GM19455 (cell line): ENCODE measurements around the gene KREMEN2.

ENCODE experiments used
- ATAC-seq: cut with Tn5 transposase; IDR thresholded peaks from one replicate; pipeline ENCODE4 v1.9.1; 2021; ENCODE audit not compliant: unreplicated experiment

Gene KREMEN2

GRCh38 chr16:2963074-2963722 lies 877 bp upstream of the KREMEN2 start:
- ATAC-seq: no peak

DNA sequence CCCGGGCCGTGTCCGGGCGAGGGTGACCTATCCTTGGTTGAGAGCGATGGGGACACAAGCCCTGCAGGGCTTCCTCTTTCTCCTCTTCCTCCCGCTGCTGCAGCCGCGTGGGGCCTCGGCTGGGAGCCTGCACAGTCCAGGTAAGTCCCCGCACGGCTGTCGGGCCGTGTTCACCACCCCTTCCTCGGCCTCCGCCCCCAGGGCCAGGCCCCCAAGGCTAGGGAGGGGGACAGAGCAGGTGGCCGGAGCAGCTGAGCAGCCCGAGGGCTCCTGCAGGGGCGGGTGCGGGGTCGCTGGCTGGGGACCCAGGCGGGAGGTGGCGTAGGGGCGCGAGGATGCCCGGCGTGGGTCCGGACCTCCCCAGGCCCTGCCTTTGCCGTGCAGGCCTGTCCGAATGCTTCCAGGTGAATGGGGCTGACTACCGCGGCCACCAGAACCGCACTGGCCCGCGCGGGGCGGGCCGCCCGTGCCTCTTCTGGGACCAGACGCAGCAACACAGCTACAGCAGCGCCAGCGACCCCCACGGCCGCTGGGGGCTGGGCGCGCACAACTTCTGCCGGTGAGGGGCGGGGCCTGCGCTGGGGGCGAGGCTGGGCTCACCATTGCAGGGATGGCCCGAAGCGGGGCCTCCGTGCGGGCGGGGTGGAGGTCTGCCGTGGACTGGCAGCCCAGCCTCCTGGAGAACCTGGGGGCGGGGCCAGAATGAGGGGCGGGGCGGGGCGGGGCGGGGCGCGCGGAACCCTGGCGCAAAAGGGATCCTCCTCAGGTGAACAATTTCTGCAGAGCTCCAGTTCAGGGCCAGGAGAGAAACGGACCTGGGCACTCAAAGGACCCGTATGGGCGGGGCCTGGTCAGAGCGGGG lies 631 bp downstream of the KREMEN2 start:
- no peak for ATAC-seq

DNA sequence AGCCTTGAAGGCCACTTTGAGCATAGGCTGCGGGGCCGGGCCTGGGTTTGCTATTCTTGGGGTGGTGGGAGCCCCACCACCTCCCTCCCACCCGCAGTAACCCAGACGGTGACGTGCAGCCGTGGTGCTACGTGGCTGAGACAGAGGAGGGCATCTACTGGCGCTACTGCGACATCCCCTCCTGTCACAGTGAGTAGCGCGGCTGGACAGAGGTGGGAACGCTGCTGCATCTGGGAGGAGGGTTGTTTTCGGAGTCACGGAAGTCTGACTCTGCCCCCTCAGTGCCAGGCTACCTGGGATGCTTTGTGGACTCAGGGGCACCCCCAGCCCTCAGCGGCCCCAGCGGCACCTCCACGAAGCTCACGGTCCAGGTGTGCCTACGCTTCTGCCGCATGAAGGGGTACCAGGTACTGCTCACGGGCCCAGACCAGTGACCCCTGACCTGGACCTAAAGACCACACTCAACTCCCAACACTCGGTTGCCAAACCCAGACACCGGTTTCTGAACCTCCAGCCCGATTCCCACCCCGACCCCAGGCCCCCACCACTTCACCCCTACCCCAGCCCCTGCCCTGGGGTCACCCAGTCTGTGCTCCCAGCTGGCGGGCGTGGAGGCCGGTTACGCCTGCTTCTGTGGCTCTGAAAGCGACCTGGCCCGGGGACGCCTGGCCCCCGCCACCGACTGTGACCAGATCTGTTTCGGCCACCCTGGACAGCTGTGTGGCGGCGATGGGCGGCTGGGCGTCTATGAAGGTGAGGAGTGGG lies 2.1 kb downstream of the KREMEN2 start:
- no peak for ATAC-seq

DNA sequence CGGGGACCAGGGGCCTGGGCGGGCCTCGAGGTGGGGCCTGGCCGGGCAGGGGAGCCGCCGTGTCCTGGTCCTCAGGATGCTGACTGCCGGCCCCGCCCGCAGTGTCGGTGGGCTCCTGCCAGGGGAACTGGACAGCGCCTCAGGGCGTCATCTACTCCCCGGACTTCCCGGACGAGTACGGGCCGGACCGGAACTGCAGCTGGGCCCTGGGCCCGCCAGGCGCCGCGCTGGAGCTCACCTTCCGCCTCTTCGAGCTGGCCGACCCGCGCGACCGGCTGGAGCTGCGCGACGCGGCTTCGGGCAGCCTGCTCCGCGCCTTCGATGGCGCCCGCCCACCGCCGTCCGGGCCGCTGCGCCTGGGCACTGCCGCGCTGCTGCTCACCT lies 2.7 kb downstream of the KREMEN2 start:
- no peak for ATAC-seq

- no peak for ATAC-seq
Measured at GRCh38 chr16:2967211-2967631, 3.1 kb downstream of the KREMEN2 start.

- no peak for ATAC-seq
Measured at GRCh38 chr16:2967721-2968161, 3.7 kb downstream of the KREMEN2 start.

DNA sequence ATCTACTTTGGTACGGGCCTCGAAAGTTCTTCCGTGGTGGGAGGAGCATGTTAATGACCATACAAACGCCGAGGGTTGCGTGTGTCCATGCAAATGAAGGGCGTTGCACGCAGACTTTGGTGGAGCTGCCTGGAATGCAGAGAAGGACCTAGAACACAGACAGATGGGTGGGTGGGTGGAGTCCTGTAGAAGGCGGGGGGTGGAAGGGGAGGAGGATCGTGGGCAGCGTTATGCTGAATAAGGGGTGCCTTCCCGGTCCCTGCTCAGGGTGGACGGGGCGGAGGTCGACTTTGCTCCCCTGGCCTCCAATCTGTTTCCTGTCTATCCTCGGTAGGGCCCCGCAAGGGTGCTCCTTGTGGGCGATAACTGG lies 4.3 kb downstream of the KREMEN2 start:
- no peak for ATAC-seq

GRCh38 chr16:2968738-2969544 lies 4.9 kb downstream of the KREMEN2 start, which contains the start of gene PAQR4:
TSS of gene PAQR4 (plus strand) at chr16:2969348. CDS start at chr16:2969675, 327 bp downstream.
- ATAC-seq: peak; percentile 76

GRCh38 chr16:2969545-2970521 lies 5.8 kb downstream of the KREMEN2 start:
- no peak for ATAC-seq

DNA sequence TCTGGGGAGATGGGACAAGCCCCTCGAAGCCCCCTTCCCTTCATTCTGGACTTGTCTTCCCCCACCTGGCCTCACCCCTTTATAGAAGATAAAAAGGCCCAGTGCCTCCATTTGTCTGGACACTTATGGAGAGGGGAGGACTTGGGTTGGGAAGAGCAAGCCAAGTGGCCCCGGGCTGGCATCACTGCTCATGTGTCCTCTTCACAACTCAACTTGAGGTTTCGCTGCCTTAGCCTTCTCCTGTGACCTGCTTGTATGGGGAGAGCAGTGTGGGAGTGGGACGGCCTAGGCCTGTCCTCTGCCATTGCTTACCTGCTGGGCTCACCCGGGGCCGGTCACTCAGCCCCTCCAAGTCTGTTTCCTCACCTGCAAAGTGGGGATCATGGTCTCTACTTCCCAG lies 6.5 kb downstream of the KREMEN2 start:
- ATAC-seq: no peak

DNA sequence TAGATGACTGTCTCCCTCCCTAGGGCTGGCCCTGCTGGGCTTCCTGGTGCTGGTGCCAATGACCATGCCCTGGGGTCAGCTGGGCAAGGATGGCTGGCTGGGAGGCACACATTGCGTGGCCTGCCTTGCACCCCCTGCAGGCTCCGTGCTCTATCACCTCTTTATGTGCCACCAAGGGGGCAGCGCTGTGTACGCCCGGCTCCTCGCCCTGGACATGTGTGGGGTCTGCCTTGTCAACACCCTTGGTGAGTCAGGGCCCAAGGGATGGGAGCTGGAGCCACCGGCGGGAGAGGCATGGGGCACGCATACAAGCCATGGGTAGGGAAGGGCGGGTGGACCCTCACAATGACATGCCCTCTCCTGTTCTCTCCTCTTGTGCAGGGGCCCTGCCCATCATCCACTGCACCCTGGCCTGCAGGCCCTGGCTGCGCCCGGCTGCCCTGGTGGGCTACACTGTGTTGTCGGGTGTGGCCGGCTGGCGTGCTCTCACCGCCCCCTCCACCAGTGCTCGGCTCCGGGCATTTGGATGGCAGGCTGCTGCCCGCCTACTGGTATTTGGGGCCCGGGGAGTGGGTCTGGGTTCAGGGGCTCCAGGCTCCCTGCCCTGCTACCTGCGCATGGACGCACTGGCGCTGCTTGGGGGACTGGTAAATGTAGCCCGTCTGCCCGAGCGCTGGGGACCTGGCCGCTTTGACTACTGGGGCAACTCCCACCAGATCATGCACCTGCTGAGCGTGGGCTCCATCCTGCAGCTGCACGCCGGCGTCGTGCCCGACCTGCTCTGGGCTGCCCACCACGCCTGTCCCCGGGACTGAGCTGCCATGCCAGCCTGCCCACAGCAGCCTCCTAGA lies 7.3 kb downstream of the KREMEN2 start:
- ATAC-seq: no peak

DNA sequence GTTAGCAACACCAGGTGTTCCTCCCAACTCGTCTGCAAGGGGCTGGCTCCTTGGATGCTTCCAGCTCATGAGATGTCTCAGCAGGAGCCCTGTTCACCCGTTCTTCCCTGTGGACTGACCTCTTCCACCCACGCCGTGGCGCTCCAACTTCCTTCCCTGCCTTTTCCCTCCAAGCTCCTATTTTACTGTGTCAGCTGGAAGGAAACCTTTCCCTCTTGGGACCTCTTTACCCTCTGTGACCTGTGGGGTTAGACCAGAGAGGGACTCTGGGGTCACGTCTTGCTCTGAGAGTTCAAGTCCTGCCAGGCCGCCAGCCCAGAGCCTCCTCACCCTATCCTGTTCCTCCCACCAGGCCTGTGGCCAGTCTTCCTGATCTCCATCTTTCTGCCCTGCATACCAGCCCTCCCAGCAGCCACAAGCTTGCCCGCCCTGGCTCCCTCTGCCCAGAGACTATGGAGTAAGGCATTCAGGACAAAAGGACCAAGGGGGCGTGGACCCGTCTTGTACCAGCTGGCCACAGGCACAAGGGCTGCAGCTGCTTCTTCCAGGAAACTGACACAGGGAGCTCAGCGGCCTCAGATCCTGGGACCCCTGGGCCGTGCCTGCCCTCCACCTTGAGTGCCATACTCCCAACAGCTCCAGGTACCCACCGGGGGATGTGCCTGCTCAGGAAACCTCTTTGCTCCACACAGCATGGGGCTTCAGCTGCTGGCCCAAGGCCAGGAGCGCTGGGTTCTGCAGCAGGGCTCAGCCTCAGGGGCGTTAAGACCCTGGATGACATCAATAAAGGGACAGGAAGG lies 8.1 kb downstream of the KREMEN2 start:
- no peak for ATAC-seq

DNA sequence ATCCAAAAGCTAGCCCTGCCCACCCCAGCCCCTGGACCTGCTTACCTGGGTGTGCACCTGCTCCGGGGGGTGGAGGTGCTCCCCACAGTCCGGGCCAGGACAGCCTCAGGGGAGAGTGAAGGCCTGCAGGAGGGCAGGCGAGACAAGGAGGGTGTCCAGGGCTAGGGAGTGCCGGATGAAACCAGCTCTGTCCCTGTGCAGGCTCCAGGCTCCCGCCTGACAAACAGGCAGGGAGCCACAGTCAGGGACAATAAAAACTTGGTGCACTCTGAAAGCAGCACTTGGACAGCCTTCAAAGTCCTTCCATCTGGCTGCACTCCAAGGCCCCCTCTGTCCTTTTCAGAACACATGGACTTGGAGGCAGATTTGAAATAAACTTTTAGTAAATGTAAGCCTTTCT lies 9.0 kb downstream of the KREMEN2 start:
- no peak for ATAC-seq

GRCh38 chr16:2973605-2974318 lies 9.7 kb downstream of the KREMEN2 start:
- no peak for ATAC-seq

DNA sequence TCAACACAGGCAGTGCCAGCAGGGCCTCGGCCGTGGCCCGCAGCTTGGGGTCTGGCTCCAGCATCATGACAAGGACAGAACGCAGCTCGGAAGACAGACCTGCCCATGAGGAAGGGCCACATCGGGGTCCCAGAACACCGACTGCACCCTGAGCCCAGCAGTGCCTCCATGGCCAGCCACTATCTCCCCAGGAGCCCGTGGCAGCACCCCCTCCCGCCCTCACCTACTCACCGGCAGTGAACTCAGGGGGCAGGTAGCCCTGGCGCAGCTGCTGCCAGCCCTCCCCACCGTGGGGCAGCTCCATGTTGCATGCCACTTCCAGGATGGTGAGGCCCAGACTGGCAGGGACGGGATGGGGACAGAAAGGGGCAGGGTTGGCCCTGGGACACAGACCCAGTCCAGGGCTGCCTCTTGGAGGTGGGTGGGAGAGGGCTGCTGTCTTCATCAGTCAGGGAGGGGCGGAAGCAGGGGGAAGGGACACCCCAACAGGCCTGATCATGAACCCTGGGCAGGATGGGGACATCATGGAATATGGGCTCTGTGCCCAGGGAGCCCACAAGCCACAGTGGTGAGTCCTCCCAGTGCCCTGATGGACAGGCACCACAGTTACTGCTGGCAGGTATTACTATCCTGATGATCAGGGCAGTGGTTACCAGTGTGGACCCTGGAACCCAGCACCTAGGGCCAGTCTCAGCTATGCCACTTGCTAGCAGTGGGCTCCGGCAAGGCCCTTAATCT lies 10.4 kb downstream of the KREMEN2 start:
- no peak for ATAC-seq

GRCh38 chr16:2975161-2975795 lies 11.2 kb downstream of the KREMEN2 start:
- no peak for ATAC-seq
